Suprapubic skin (tissue), 3 donors: ENCODE results near the gene CERS6.

Source experiments
- CTCF ChIP-seq, 2 donors: fragments of 200-600 bp in 1 of 2; fragments of 450-650 bp in 1 of 2; sonication (generic) in 1 of 2; IDR thresholded peaks; one replicate each; pipeline ENCODE4 v1.5.1; 2016 to 2019; ENCODE audit warnings: antibody characterized with exemption in 2 of 2, mild to moderate bottlenecking in 1 of 2, moderate library complexity in 1 of 2
- POLR2A ChIP-seq, 2 donors: fragments of 450-650 bp; IDR thresholded peaks; one replicate each; pipeline ENCODE4 v1.6.1; 2017; ENCODE audit warnings: antibody characterized with exemption in 2 of 2, mild to moderate bottlenecking in 2 of 2, moderate library complexity in 2 of 2

GRCh38 chr2:168486477-168486876 lies 30.4 kb downstream of the CERS6 start:
- TF ChIP-seq CTCF (IDR thresholded peaks at IDR 0.05) = no peak
- no peak for TF ChIP-seq POLR2A (IDR thresholded peaks at IDR 0.05)
